CD4-positive, CD25-positive, alpha-beta regulatory T cell (primary cell): ENCODE results near the gene GGCX. TPM values are rescaled to one million over a fixed set of nuclear protein-coding genes. Genes with fewer than 3 reads are reported as not detected.
A peak's percentile ranks its signal among the peaks of the same experiment; 100 is the strongest.
"Not testable (repeated sequence)": the region's sequence is repeated elsewhere in the genome, so short reads cannot be mapped to it uniquely, and the experiment has no call there.

Source experiments
- ATAC-seq, 2 donors: fragments of 150-1000 bp; cut with Tn5 transposase; one replicate each; pipeline ENCODE4 v1.10.0; 2021; ENCODE audit warnings: low read depth in 2 of 2, moderate number of reproducible peaks in 2 of 2, moderate library complexity in 1 of 2
- DNase-seq, 3 donors: peaks; one replicate each; pipeline versions ENCODE4 v3.0.0 to v3.0.0-alpha.2; 2012 to 2022; ENCODE audit warnings: mixed read lengths in 1 of 3
- H3K27ac ChIP-seq: one replicate; pipeline ENCODE4 v1.7.0; 2013; ENCODE audit warnings: mild to moderate bottlenecking, low read length; ENCODE audit not compliant: insufficient read depth, poor library complexity, severe bottlenecking
- H3K27me3 ChIP-seq: one replicate; pipeline ENCODE4 v1.7.0; 2013; ENCODE audit warnings: low read length; ENCODE audit not compliant: control insufficient read depth, insufficient read depth
- H3K36me3 ChIP-seq: one replicate; pipeline ENCODE4 v1.7.0; 2013; ENCODE audit warnings: mild to moderate bottlenecking, low read length, moderate library complexity; ENCODE audit not compliant: control insufficient read depth, insufficient read depth
- H3K4me1 ChIP-seq: 2 replicates; pipeline ENCODE4 v1.7.0; 2013; ENCODE audit warnings: mild to moderate bottlenecking, low read length; ENCODE audit not compliant: insufficient read depth, control insufficient read depth, poor library complexity, severe bottlenecking
- H3K4me3 ChIP-seq: one replicate; pipeline ENCODE4 v1.7.0; 2013; ENCODE audit warnings: low read depth, mild to moderate bottlenecking, low read length, moderate library complexity
- H3K9me3 ChIP-seq, 2 experiments: 1 replicate in 1 of 2; 2 replicates in 1 of 2; pipeline ENCODE4 v1.7.0; 2013; ENCODE audit warnings: low read length in 2 of 2, mild to moderate bottlenecking in 1 of 2, moderate library complexity in 1 of 2; ENCODE audit not compliant: control insufficient read depth in 2 of 2
- H3K27ac Mint-ChIP-seq, 3 donors: one replicate each; pipeline ENCODE4 v1.8.0; 2020 to 2022; ENCODE audit warnings: mild to moderate bottlenecking in 3 of 3, mixed read lengths in 3 of 3, moderate library complexity in 2 of 3
- H3K27me3 Mint-ChIP-seq: one replicate; pipeline ENCODE4 v1.8.0; 2022; ENCODE audit warnings: mild to moderate bottlenecking, mixed read lengths
- H3K36me3 Mint-ChIP-seq: one replicate; pipeline ENCODE4 v1.8.0; 2020; ENCODE audit warnings: mixed read lengths
- H3K4me1 Mint-ChIP-seq, 4 donors: one replicate each; pipeline ENCODE4 v1.8.0; 2020 to 2022; ENCODE audit warnings: mixed read lengths in 4 of 4, mild to moderate bottlenecking in 1 of 4
- H3K4me3 Mint-ChIP-seq, 4 donors: one replicate each; pipeline ENCODE4 v1.8.0; 2020 to 2022; ENCODE audit warnings: mild to moderate bottlenecking in 4 of 4, mixed read lengths in 4 of 4, moderate library complexity in 3 of 4
- H3K9me3 Mint-ChIP-seq, 7 donors: one replicate each; pipeline ENCODE4 v1.8.0; 2020 to 2022; ENCODE audit warnings: mixed read lengths in 7 of 7, mild to moderate bottlenecking in 3 of 7, moderate library complexity in 2 of 7
- polyA plus RNA-seq, 4 donors: library from polyadenylated mRNA; unstranded; fragments of 300-500 nt; fragmentation: Illumina TruSeq; gene quantifications; one replicate each; pipeline ENCODE4 v1.2.3, GENCODE V29; 2021
- total RNA-seq: library from RNA; stranded (reverse); gene quantifications from one replicate; pipeline ENCODE4 v1.2.3, GENCODE V29; 2022

GGCX gene
- total RNA-seq (20.0 TPM), polyA plus RNA-seq (10 to 100 TPM; 16.7 to 28.1 (median 17.7) TPM)

DNA sequence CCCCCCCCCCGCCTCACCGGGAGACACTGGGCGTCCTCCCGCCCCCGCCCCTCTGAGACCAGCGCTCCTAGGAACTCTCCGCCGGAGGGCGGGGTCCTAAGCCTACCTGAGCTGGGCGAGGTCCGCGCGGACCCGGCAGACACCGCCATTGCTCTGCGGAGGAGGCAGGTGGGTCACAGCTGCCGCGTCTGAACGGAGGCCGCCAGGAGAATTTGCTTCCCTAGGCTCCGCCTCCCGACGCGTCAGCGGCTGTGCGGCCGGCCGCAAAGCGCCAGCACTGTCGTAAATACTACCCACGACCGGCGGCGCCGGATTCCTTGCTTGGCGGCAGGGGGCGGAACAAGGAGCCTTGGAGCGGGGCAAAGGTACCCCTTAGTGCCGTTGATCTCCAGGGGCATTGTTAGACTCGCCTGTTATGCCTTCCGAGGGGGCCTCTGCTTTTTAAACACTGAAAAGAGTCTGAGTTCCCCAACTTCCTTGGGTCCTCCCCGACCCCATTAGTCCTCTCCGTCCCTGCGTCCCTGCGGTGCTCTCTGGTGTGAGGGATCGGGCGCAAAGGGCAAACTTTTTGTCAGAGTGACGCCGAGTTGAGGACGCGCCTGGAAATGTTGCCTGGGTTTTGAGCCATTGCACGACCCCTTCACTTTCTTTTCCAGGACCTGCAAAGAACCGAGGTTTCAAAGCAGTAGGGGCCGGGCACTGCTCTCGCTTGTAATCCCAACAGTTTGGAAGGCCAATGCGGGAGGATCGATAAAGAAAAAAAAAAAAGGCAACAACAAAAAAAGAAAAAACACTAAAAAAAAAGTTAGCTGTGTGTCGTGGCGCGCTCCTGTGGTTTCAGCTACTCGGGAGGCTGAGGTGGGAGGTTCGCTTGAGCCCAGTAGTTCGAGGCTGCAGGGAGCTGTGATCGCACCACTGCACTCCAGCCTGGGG lies at the start of gene GGCX:
GGCX (minus strand) TSS at position 214 of the 933 bp plus-strand sequence; CDS start at position 149, 65 bp downstream.
- Mint-ChIP-seq H3K27me3 (no peaks in the 10 kb centered on the region), H3K27ac (peak within 1 kb of the TSS; percentile 95 to 96 (median 96)), H3K4me3 (peak within 1 kb of the TSS; percentile 92 to 98 (median 96)), H3K4me1 (peaks cover 4 to 40% (median 17%) of the 10 kb centered on the region in 4 donors), H3K36me3 (peaks cover 4% of the 10 kb centered on the region), H3K9me3 (peaks cover 0 to 2% (median 0%) of the 10 kb centered on the region in 7 donors)
- Histone ChIP-seq H3K9me3 (no peaks in the 10 kb centered on the region), H3K36me3 (peaks cover 9% of the 10 kb centered on the region), H3K4me1 (peaks cover 16% of the 10 kb centered on the region), H3K27me3 (no peaks in the 10 kb centered on the region), H3K27ac (peak within 1 kb of the TSS; percentile 83), H3K4me3 (peak within 1 kb of the TSS; percentile 82)
- ATAC-seq (peak; percentile 95 to 97), DNase-seq (peak; percentile 87 to 97 (median 92))

- Histone ChIP-seq H3K27me3 (no peaks in the 10 kb centered on the region), H3K4me1 (peaks cover 36% of the 10 kb centered on the region), H3K4me3 (no peak overlapping the region), H3K27ac (no peak overlapping the region), H3K36me3 (peaks cover 25% of the 10 kb centered on the region), H3K9me3 (no peaks in the 10 kb centered on the region)
- peak overlapping the region in 2 of 4 donors; percentile 81 to 87 for H3K4me3 Mint-ChIP-seq
- H3K27ac Mint-ChIP-seq, result peak overlapping the region in 2 of 3 donors; percentile 31 to 53
- H3K36me3 Mint-ChIP-seq, result peaks cover 20% of the 10 kb centered on the region
- H3K4me1 Mint-ChIP-seq, result peaks cover 5 to 75% (median 42%) of the 10 kb centered on the region in 4 donors
- ATAC-seq, result no peak
- H3K9me3 Mint-ChIP-seq, result no peaks in the 10 kb centered on the region
- no peaks in the 10 kb centered on the region for H3K27me3 Mint-ChIP-seq
- no peak for DNase-seq
These were observed 46.2 kb upstream of the GGCX start for GRCh38 chr2:85607268-85608215.

DNA sequence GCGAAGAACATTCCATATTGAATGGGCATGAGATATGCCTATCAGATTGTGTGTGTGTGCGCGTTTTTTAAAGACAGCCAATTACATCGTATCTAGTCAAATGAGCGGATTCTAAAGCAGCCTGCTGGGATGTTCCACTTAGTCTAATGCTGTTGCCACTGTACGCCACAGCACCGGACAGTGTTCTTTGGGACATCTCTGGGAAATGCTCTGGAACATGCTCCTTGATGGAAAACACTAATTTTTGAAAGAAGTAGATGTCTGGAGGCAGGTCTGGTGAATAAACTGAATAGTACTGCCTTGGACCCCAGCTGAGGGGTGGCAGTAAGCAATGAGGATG lies 44.8 kb upstream of the GGCX start:
- H3K27ac ChIP-seq, result no peak overlapping the region
- no peak for ATAC-seq
- no peaks in the 10 kb centered on the region for H3K27me3 ChIP-seq
- H3K36me3 ChIP-seq, result peaks cover 25% of the 10 kb centered on the region
- Mint-ChIP-seq H3K36me3 (peaks cover 20% of the 10 kb centered on the region), H3K27ac (no peak overlapping the region), H3K27me3 (no peaks in the 10 kb centered on the region), H3K4me1 (peaks cover 5 to 75% (median 39%) of the 10 kb centered on the region in 4 donors), H3K4me3 (peak overlapping the region in 2 of 4 donors; percentile 24 to 84), H3K9me3 (no peaks in the 10 kb centered on the region)
- H3K4me3 ChIP-seq, result no peak overlapping the region
- peaks cover 39% of the 10 kb centered on the region for H3K4me1 ChIP-seq
- H3K9me3 ChIP-seq, result no peaks in the 10 kb centered on the region
- no peak for DNase-seq

DNA sequence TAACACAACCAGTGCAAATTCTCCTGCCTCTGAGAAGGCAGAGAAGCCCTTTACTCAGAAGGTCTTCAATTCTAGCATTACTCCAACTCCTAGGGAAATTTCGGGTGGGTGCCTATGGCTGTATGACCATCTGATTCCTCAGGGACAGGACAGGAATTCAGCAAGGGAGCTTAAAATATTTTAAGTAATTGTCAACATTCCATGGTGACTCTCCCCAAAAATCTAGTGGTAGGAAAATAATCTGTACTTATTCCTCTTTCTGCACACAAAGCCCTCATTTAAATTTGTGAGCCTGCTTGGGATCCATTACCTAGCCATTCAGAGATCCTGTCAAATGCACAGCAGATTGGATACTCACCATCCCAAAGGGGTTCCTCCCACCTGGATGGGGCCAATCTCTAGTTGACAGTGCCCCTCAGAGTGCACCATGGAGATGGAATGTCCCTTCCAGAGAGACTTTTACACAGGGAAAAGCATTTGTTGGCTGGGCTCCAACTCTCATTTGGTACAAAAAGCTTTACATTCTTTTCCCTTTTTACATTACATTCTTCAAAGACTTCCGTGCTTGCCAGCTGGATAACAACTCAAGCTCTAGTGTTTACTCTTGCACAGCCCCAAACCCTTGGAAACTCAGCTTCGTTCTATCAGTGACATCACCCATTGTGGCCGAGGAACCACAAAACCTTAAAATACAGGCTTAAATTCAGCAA lies 44.3 kb upstream of the GGCX start:
- peaks cover 20% of the 10 kb centered on the region for H3K36me3 Mint-ChIP-seq
- no peaks in the 10 kb centered on the region for H3K27me3 Mint-ChIP-seq
- no peaks in the 10 kb centered on the region for H3K9me3 Mint-ChIP-seq
- H3K4me1 Mint-ChIP-seq, result peaks cover 5 to 78% (median 38%) of the 10 kb centered on the region in 4 donors
- Histone ChIP-seq H3K4me1 (peaks cover 36% of the 10 kb centered on the region), H3K36me3 (peaks cover 25% of the 10 kb centered on the region), H3K9me3 (no peaks in the 10 kb centered on the region), H3K27ac (no peak overlapping the region), H3K4me3 (no peak overlapping the region), H3K27me3 (no peaks in the 10 kb centered on the region)
- H3K4me3 Mint-ChIP-seq, result peak overlapping the region in 2 of 4 donors; percentile 73 to 84
- no peak for ATAC-seq
- no peak for DNase-seq
- peak overlapping the region in 1 of 3 donors; percentile 31 for H3K27ac Mint-ChIP-seq

DNA sequence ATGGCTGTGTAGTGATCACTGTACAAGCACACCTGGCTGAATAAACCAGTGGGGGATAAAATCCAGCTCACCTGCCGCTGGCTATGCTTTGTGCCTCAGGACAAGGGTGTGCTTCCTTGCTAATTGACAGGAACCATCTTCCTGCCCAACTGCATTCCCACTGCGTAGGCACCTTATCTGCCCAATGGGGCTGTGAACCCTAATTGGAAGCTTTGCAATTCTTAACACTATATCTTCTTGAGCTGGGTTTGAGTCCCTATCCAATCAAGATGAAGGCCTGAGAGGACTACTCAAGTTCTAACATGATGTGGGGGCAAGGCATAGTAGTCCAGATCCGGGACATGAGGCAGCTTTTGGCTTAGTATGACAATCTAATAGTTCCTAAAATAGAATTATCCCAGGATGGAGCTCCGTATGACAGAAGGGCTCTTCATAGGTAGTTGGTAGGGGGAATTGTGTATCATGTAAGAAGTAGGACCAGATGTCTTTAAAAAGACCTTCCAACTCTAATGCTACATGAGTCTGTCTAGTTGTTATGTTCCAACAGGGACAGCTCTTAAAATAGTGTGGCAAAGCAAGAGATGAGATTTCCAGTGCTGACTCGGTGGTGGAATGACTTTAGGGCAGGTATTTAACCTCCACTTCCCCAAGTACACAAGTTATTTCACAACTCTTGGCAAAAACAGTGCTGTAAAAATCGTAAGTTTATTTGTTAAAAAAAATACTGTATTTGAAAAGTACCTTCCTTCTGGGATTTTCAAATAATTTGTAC lies 43.5 kb upstream of the GGCX start:
- Histone ChIP-seq H3K4me1 (peaks cover 30% of the 10 kb centered on the region), H3K4me3 (no peak overlapping the region), H3K36me3 (peaks cover 25% of the 10 kb centered on the region), H3K27ac (no peak overlapping the region), H3K27me3 (no peaks in the 10 kb centered on the region), H3K9me3 (no peaks in the 10 kb centered on the region)
- no peak for DNase-seq
- no peak for ATAC-seq
- H3K4me3 Mint-ChIP-seq, result peak overlapping the region; percentile 23 to 73 (median 67)
- H3K9me3 Mint-ChIP-seq, result no peaks in the 10 kb centered on the region
- no peaks in the 10 kb centered on the region for H3K27me3 Mint-ChIP-seq
- peak overlapping the region in 2 of 3 donors; percentile 31 to 53 for H3K27ac Mint-ChIP-seq
- H3K4me1 Mint-ChIP-seq, result peaks cover 5 to 71% (median 33%) of the 10 kb centered on the region in 4 donors
- H3K36me3 Mint-ChIP-seq, result peaks cover 20% of the 10 kb centered on the region

GRCh38 chr2:85604133-85604444 lies 42.8 kb upstream of the GGCX start:
- ATAC-seq, H3K9me3 ChIP-seq, DNase-seq, H3K27me3 ChIP-seq, H3K27me3 Mint-ChIP-seq, H3K4me3 ChIP-seq, H3K27ac Mint-ChIP-seq, H3K27ac ChIP-seq, H3K9me3 Mint-ChIP-seq: not testable (repeated sequence)
- Mint-ChIP-seq H3K4me3 (peak overlapping the region in 3 of 4 donors; percentile 87 to 96 (median 92)), H3K36me3 (peaks cover 16% of the 10 kb centered on the region), H3K4me1 (peaks cover 5 to 68% (median 31%) of the 10 kb centered on the region in 4 donors)
- Histone ChIP-seq H3K4me1 (peaks cover 30% of the 10 kb centered on the region), H3K36me3 (peaks cover 21% of the 10 kb centered on the region)
